ENCODE measurements around the gene SLC27A6.
"Not testable (repeated sequence)": the region's sequence is repeated elsewhere in the genome, so short reads cannot be mapped to it uniquely, and the experiment has no call there.

SLC27A6 gene

GRCh38 chr5:128965011-128965637 lies at the start of gene SLC27A6:
Gene SLC27A6 (plus strand): TSS chr5:128965488. CDS start chr5:128966138, 650 bp downstream.
- DNase-seq (ENCODE audit: low spot score): no peak
- no peak for TF ChIP-seq CTCF (IDR thresholded peaks at IDR 0.05)
- Histone ChIP-seq H3K27ac (no peak within 1 kb of the TSS), H3K4me3 (peak within 1 kb of the TSS; percentile 50)

GRCh38 chr5:128919542-128919941 lies 45.7 kb upstream of the SLC27A6 start:
- Histone ChIP-seq H3K27ac (no peak overlapping the region), H3K4me3 (no peak overlapping the region)
- no peak for TF ChIP-seq CTCF (IDR thresholded peaks at IDR 0.05)
- DNase-seq (ENCODE audit: low spot score): no peak

- no peak for TF ChIP-seq CTCF (IDR thresholded peaks at IDR 0.05)
- Histone ChIP-seq H3K27ac (no peak overlapping the region), H3K4me3 (no peak overlapping the region)
- no peak for DNase-seq (ENCODE audit: low spot score)
Measured at GRCh38 chr5:128920345-128921215, 44.7 kb upstream of the SLC27A6 start.

GRCh38 chr5:128924299-128924698 lies 41.0 kb upstream of the SLC27A6 start:
- no peak overlapping the region for H3K27ac ChIP-seq

GRCh38 chr5:128925973-128926372 lies 39.3 kb upstream of the SLC27A6 start:
- no peak for TF ChIP-seq CTCF (IDR thresholded peaks at IDR 0.05)
- no peak for DNase-seq (ENCODE audit: low spot score)
- Histone ChIP-seq H3K27ac (no peak overlapping the region), H3K4me3 (no peak overlapping the region)

More at GRCh38 chr5:128924299-128924698, 41.0 kb upstream of the SLC27A6 start:
- H3K4me3 ChIP-seq: no peak overlapping the region
- no peak for DNase-seq (ENCODE audit: low spot score)
- no peak for TF ChIP-seq CTCF (IDR thresholded peaks at IDR 0.05)

- no peak for TF ChIP-seq CTCF (IDR thresholded peaks at IDR 0.05)
- H3K27ac ChIP-seq: no peak overlapping the region
- no peak for DNase-seq (ENCODE audit: low spot score)
- H3K4me3 ChIP-seq: no peak overlapping the region
Measured at GRCh38 chr5:128927644-128928043, 37.6 kb upstream of the SLC27A6 start.

GRCh38 chr5:128932232-128932631 lies 33.1 kb upstream of the SLC27A6 start:
- H3K4me3 ChIP-seq; H3K27ac ChIP-seq; DNase-seq (ENCODE audit: low spot score): not testable (repeated sequence)

GRCh38 chr5:128943100-128943499 lies 22.2 kb upstream of the SLC27A6 start:
- not testable (repeated sequence) for DNase-seq (ENCODE audit: low spot score); H3K27ac ChIP-seq; H3K4me3 ChIP-seq

Measured in coronary artery (tissue), 2 donors.